Common myeloid progenitor, CD34-positive (primary cell): ENCODE data around the gene COG2.
A peak's percentile ranks its signal among the peaks of the same experiment; 100 is the strongest.
"Not testable (repeated sequence)": the region's sequence is repeated elsewhere in the genome, so short reads cannot be mapped to it uniquely, and the experiment has no call there.

Experiments used
- CTCF ChIA-PET: fragments of 350-600 bp; sonication (Branson Sonifier 250); formaldehyde crosslinking; loops from one replicate; lab custom pipeline; 2021; ENCODE audit warnings: antibody characterized with exemption; lab: Charles Lee
- POLR2A ChIA-PET: fragments of 350-600 bp; sonication (Branson Sonifier 250); formaldehyde crosslinking; loops from one replicate; lab custom pipeline; 2021; ENCODE audit warnings: antibody characterized with exemption; lab: Charles Lee
- DNase-seq, 3 donors: peaks; one replicate each; pipeline versions ENCODE4 v3.0.0 to v3.0.0-alpha.2; 2013
- H3K27ac ChIP-seq, 2 experiments: 1 replicate in 1 of 2; 2 replicates in 1 of 2; pipeline ENCODE4 v1.7.0; 2013; ENCODE audit warnings: inconsistent platforms in 2 of 2, low read length in 2 of 2, mild to moderate bottlenecking in 2 of 2, low read depth in 1 of 2, moderate library complexity in 1 of 2; ENCODE audit not compliant: severe bottlenecking in 2 of 2, insufficient read depth in 1 of 2, poor library complexity in 1 of 2
- H3K27me3 ChIP-seq, 5 experiments: replicated peaks in 2 of 5; 1 replicate in 3 of 5; 2 replicates in 2 of 5; pipeline versions ENCODE4 v1.6.1 to v1.7.0; 2013; ENCODE audit warnings: low read length in 4 of 5, mild to moderate bottlenecking in 2 of 5, moderate library complexity in 2 of 5, inconsistent platforms in 1 of 5; ENCODE audit not compliant: insufficient read depth in 5 of 5, control insufficient read depth in 4 of 5
- H3K36me3 ChIP-seq, 4 experiments: 1 replicate in 2 of 4; 2 replicates in 2 of 4; pipeline versions ENCODE4 v1.6.1 to v1.7.0; 2013; ENCODE audit warnings: low read length in 3 of 4, control low read depth in 1 of 4, mild to moderate bottlenecking in 1 of 4; ENCODE audit not compliant: control insufficient read depth in 4 of 4, insufficient read depth in 4 of 4
- H3K4me1 ChIP-seq, 4 experiments: 1 replicate in 3 of 4; 2 replicates in 1 of 4; pipeline versions ENCODE4 v1.6.1 to v1.7.1; 2013; ENCODE audit warnings: low read length in 3 of 4, mild to moderate bottlenecking in 3 of 4, control low read depth in 1 of 4, inconsistent platforms in 1 of 4, moderate library complexity in 1 of 4; ENCODE audit not compliant: control insufficient read depth in 4 of 4, insufficient read depth in 4 of 4; ENCODE audit errors: control extremely low read depth in 1 of 4
- H3K4me3 ChIP-seq, 7 experiments: 1 replicate in 4 of 7; 2 replicates in 3 of 7; pipeline versions ENCODE4 v1.5.1 to v1.7.0; 2013; ENCODE audit warnings: mild to moderate bottlenecking in 7 of 7, low read length in 6 of 7, moderate library complexity in 6 of 7, inconsistent platforms in 2 of 7, low read depth in 2 of 7, control low read depth in 1 of 7; ENCODE audit not compliant: insufficient read depth in 4 of 7, control insufficient read depth in 1 of 7; ENCODE audit errors: extremely low read depth in 1 of 7
- H3K9me3 ChIP-seq, 5 experiments: 1 replicate in 4 of 5; 2 replicates in 1 of 5; pipeline versions ENCODE4 v1.6.1 to v1.7.1; 2013; ENCODE audit warnings: low read length in 4 of 5, mild to moderate bottlenecking in 2 of 5, inconsistent platforms in 1 of 5, low read depth in 1 of 5, moderate library complexity in 1 of 5; ENCODE audit not compliant: control insufficient read depth in 4 of 5, insufficient read depth in 2 of 5; ENCODE audit errors: control extremely low read depth in 1 of 5
- WGBS: methylation state at CpG from one replicate; pipeline ENCODE4 v1.1.5; 2013; ENCODE audit not compliant: insufficient coverage; 5-methylcytosine and 5-hydroxymethylcytosine counted together

COG2 gene

DNA sequence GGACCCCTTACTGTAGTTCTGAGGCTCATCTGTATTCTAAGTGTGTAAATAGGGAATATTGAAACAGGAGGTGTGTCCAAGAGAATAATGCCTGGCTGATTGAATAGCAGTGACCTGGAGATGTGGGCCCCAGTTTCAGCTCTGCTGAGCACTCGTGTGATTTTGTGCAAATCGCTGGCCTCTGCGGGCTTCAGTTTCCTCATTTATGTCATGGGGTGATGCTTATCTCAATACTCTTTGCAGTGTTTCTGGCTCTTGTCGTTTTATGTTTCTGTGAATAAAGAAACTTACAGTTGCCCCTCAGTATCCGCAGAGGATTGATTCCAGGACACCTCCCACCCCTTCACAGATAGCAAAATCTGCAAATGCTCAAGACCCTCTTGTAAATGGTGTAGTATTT is 5.0 kb downstream of the COG2 start:
- Histone ChIP-seq H3K36me3 (peaks cover 0 to 13% (median 3%) of the 10 kb centered on the region in 4 experiments), H3K4me3 (no peak overlapping the region), H3K9me3 (peaks cover 0 to 9% (median 1%) of the 10 kb centered on the region in 5 experiments), H3K27me3 (no peaks in the 10 kb centered on the region), H3K4me1 (peaks cover 12 to 29% (median 15%) of the 10 kb centered on the region in 4 experiments), H3K27ac (no peak overlapping the region)
- CTCF ChIA-PET: no interaction called here
- DNase-seq: peak in 2 of 3 donors; percentile 15 to 33
- WGBS: 0% methylated on average over 2 of the region's 5 CpGs
- POLR2A ChIA-PET: no interaction called here

DNA sequence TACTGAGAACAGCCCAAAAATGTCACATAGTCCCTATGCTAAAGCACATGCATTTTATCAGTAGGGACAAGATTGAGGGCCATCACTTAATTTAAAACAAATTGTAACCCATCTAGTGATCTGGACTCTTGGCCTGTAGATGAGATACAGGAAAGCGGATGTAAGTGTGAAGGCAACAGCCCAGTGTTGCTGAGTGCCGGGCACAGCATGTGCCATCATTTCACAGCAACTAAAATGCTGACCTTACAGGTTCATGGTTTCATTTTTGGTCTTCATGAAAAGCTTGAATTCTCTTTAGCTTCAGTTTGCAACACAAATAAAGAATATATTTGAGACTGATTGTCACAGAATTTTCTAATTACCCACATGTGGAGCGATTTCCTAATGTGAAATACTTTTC is 5.8 kb downstream of the COG2 start:
- H3K27me3 ChIP-seq: no peaks in the 10 kb centered on the region
- H3K27ac ChIP-seq: no peak overlapping the region
- H3K4me3 ChIP-seq: no peak overlapping the region
- ChIA-PET CTCF (no interaction called here), POLR2A (no interaction called here)
- no peak for DNase-seq
- H3K4me1 ChIP-seq: peaks cover 9 to 24% (median 14%) of the 10 kb centered on the region in 4 experiments
- WGBS: 100% methylated on average over 2 of the region's 3 CpGs
- peaks cover 0 to 12% (median 1%) of the 10 kb centered on the region in 5 experiments for H3K9me3 ChIP-seq
- H3K36me3 ChIP-seq: peaks cover 0 to 14% (median 3%) of the 10 kb centered on the region in 4 experiments

- 89% methylated on average over 1 of the region's 1 CpG for WGBS
- no peak for DNase-seq
Observed at GRCh38 chr1:230650300-230650699, 8.0 kb downstream of the COG2 start.

GRCh38 chr1:230651235-230651634 is 9.0 kb downstream of the COG2 start:
- no CpG with 5 or more reads among the region's 2 CpGs for WGBS
- no peak for DNase-seq
- peaks cover 0 to 7% (median 0%) of the 10 kb centered on the region in 4 experiments for H3K4me1 ChIP-seq
- H3K4me3 ChIP-seq: no peak overlapping the region
- peaks cover 0 to 12% (median 1%) of the 10 kb centered on the region in 5 experiments for H3K9me3 ChIP-seq
- H3K36me3 ChIP-seq: peaks cover 0 to 9% (median 3%) of the 10 kb centered on the region in 4 experiments
- CTCF ChIA-PET: no interaction called here
- POLR2A ChIA-PET: no interaction called here
- no peak overlapping the region for H3K27ac ChIP-seq
- H3K27me3 ChIP-seq: no peaks in the 10 kb centered on the region

More at GRCh38 chr1:230650300-230650699, 8.0 kb downstream of the COG2 start:
- ChIA-PET POLR2A (no interaction called here), CTCF (no interaction called here)
- Histone ChIP-seq H3K9me3 (peaks cover 0 to 12% (median 1%) of the 10 kb centered on the region in 5 experiments), H3K4me1 (peaks cover 0 to 7% (median 0%) of the 10 kb centered on the region in 4 experiments), H3K27ac (no peak overlapping the region), H3K27me3 (no peaks in the 10 kb centered on the region), H3K4me3 (no peak overlapping the region), H3K36me3 (peaks cover 0 to 14% (median 3%) of the 10 kb centered on the region in 4 experiments)

DNA sequence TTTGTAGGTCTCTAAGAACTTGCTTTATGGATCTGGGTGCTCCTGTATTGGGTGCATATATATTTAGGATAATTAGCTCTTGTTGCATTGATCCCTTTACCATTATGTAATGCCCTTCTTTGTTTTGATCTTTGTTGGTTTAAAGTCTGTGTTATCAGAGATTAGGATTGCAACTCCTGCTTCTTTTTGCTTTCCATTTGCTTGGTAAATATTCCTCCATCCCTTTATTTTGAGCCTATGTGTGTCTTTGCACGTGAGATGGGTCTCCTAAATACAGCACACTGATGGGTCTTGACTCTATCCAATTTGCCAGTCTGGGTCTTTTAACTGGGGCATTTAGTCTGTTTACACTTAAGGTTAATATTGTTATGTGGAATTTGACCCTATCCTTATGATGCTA is 14.4 kb downstream of the COG2 start:
- POLR2A ChIA-PET, H3K27me3 ChIP-seq, H3K4me3 ChIP-seq, H3K27ac ChIP-seq, H3K9me3 ChIP-seq, DNase-seq, H3K4me1 ChIP-seq: not testable (repeated sequence)
- no CpG with 5 or more reads among the region's 1 CpG for WGBS
- CTCF ChIA-PET: interaction anchor here (1.4 kb wide), 1 partner anchor 15 kb away, joined by 3 read pairs; the partner anchor contains the start of gene COG2
- H3K36me3 ChIP-seq: peaks cover 4 to 24% (median 13%) of the 10 kb centered on the region in 4 experiments

DNA sequence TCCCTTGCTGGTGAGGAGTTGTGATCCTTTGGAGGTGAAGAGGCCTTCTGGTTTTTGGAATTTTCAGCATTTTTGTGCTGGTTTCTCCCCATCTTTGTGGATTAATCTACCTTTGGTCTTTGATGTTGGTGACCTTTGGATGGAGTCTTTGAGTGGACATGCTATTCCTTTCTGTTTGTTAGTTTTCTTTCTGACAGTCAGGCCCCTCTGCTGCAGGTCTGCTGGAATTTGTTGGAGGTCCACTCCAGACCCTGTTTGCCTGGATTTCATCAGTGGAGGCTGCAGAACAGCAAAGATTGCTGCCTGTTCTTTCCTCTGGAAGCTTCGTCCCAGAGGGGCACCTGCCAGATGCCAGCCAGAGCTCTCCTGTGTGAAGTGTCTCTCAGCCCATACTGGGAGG is 15.8 kb downstream of the COG2 start:
- H3K27ac ChIP-seq, DNase-seq, H3K4me3 ChIP-seq, H3K27me3 ChIP-seq, POLR2A ChIA-PET, H3K4me1 ChIP-seq, H3K9me3 ChIP-seq: not testable (repeated sequence)
- H3K36me3 ChIP-seq: peaks cover 4 to 26% (median 16%) of the 10 kb centered on the region in 4 experiments
- WGBS: 86% methylated on average over 1 of the region's 1 CpG
- CTCF ChIA-PET: interaction anchor here (1.3 to 1.4 kb wide), 2 partner anchors 15 to 16 kb away, joined by 3 read pairs; partner anchors contain the start of gene COG2

- no CpG with 5 or more reads among the region's 2 CpGs for WGBS
- no peaks in the 10 kb centered on the region for H3K27me3 ChIP-seq
- POLR2A ChIA-PET: no interaction called here
- no peak overlapping the region for H3K27ac ChIP-seq
- CTCF ChIA-PET: interaction anchor here (1.3 kb wide), 1 partner anchor 16 kb away, joined by 3 read pairs; no protein-coding TSS in a partner anchor
- H3K9me3 ChIP-seq: no peaks in the 10 kb centered on the region
- H3K4me3 ChIP-seq: no peak overlapping the region
- H3K36me3 ChIP-seq: peaks cover 4 to 27% (median 16%) of the 10 kb centered on the region in 4 experiments
- no peaks in the 10 kb centered on the region for H3K4me1 ChIP-seq
- DNase-seq: no peak
Observed at GRCh38 chr1:230658691-230659090, 16.4 kb downstream of the COG2 start.
